A549 (cell line): Measurements from ENCODE around the gene AGXT.

ENCODE experiments used
- CHD2 ChIP-seq: fragments of 150-350 bp; IDR thresholded peaks from 2 replicates; pipeline ENCODE4 v1.6.1; 2014; ENCODE audit warnings: low read length; ENCODE audit not compliant: partially characterized antibody
- CTCF ChIP-seq: fragments of >200 bp; sonication (Bioruptor Twin); formaldehyde crosslinking; IDR thresholded peaks from 3 replicates; pipeline ENCODE4 v1.5.1; 2016
- ESRRA ChIP-seq: fragments of 150-350 bp; IDR thresholded peaks from 2 replicates; pipeline ENCODE4 v1.6.1; 2014; ENCODE audit warnings: mild to moderate bottlenecking, low read length, borderline replicate concordance
- HEYL ChIP-seq: fragments of 250-450 bp; sonication (Bioruptor Pico); IDR thresholded peaks from 2 replicates; pipeline ENCODE4 v1.8.0; 2021; ENCODE audit warnings: mild to moderate bottlenecking, moderate library complexity
- JUN ChIP-seq, 2 experiments: fragments of >200 bp; sonication (Bioruptor Twin); formaldehyde crosslinking; IDR thresholded peaks; 2 replicates in 1 of 2; 3 replicates in 1 of 2; pipeline ENCODE4 v1.6.1; 2016 to 2017
- KDM1A ChIP-seq: fragments of 200-600 bp; sonication (generic); IDR thresholded peaks from 2 replicates; pipeline ENCODE4 v1.6.1; 2016; ENCODE audit warnings: low read depth, mild to moderate bottlenecking
- MAX ChIP-seq: IDR thresholded peaks from 2 replicates; pipeline ENCODE4 v1.6.1; 2012
- PBX3 ChIP-seq: IDR thresholded peaks from 2 replicates; pipeline ENCODE4 v1.6.1; 2012
- PHF8 ChIP-seq: fragments of 200-600 bp; sonication (generic); IDR thresholded peaks from 2 replicates; pipeline ENCODE4 v1.6.1; 2016; ENCODE audit warnings: low read depth, mild to moderate bottlenecking, antibody characterized with exemption, moderate library complexity, borderline replicate concordance
- POLR2A ChIP-seq: IDR thresholded peaks from 2 replicates; pipeline ENCODE4 v1.6.1; 2012; ENCODE audit warnings: mild to moderate bottlenecking, low read length
- RCOR1 ChIP-seq: fragments of 150-350 bp; IDR thresholded peaks from 2 replicates; pipeline ENCODE4 v1.6.1; 2014; ENCODE audit warnings: antibody characterized with exemption, low read length, low read depth

GRCh38 chr2:240902615-240903041 is 34.0 kb downstream of the AGXT start:
- TF ChIP-seq MAX: no peak
- no peak for TF ChIP-seq POLR2A
- no peak for TF ChIP-seq RCOR1
- no peak for TF ChIP-seq JUN (IDR thresholded peaks at IDR 0.05)
- no peak for TF ChIP-seq ESRRA
- no peak for TF ChIP-seq CTCF
- no peak for TF ChIP-seq PHF8
- TF ChIP-seq KDM1A: no peak
- no peak for TF ChIP-seq PBX3
- no peak for TF ChIP-seq HEYL (CRISPR knock-in tag)
- TF ChIP-seq CHD2: no peak
